C4-2B (cell line): Measurements from ENCODE around the gene MFNG.

Experiments used
- H3K27ac ChIP-seq: fragments of 450-650 bp; 2 replicates; pipeline ENCODE4 v1.5.1; 2017
- CTCF ChIP-seq: fragments of 450-650 bp; conservative IDR thresholded peaks from 2 replicates; pipeline ENCODE4 v1.5.1; 2017; ENCODE audit warnings: mild to moderate bottlenecking
- ZFX ChIP-seq: fragments of 450-650 bp; IDR thresholded peaks from 2 replicates; pipeline ENCODE4 v1.6.1; 2017

Gene MFNG

GRCh38 chr22:37464181-37464580 is 22.0 kb downstream of the MFNG start:
- H3K27ac ChIP-seq: no peak overlapping the region
- TF ChIP-seq CTCF (no peak), ZFX (no peak)

GRCh38 chr22:37462983-37463382 is 23.2 kb downstream of the MFNG start:
- no peak for TF ChIP-seq CTCF
- no peak for TF ChIP-seq ZFX
- no peak overlapping the region for H3K27ac ChIP-seq

- H3K27ac ChIP-seq: no peak overlapping the region
- TF ChIP-seq ZFX: no peak
- no peak for TF ChIP-seq CTCF
Measured at GRCh38 chr22:37462436-37462835, 23.7 kb downstream of the MFNG start.

GRCh38 chr22:37461961-37462360 is 24.2 kb downstream of the MFNG start:
- TF ChIP-seq CTCF (no peak), ZFX (no peak)
- H3K27ac ChIP-seq: no peak overlapping the region

- TF ChIP-seq CTCF: no peak
- TF ChIP-seq ZFX: no peak
Measured at GRCh38 chr22:37460684-37461083, 25.5 kb downstream of the MFNG start.

GRCh38 chr22:37459206-37459605 is 27.0 kb downstream of the MFNG start:
- no peak for TF ChIP-seq ZFX
- TF ChIP-seq CTCF: no peak
- no peak overlapping the region for H3K27ac ChIP-seq

More at GRCh38 chr22:37460684-37461083, 25.5 kb downstream of the MFNG start:
- H3K27ac ChIP-seq: no peak overlapping the region

- TF ChIP-seq CTCF: peak; percentile 98
- TF ChIP-seq ZFX: no peak
- no peak overlapping the region for H3K27ac ChIP-seq
Measured at GRCh38 chr22:37457093-37457893, 28.9 kb downstream of the MFNG start.
